RCC 7860 (cell line): ENCODE data around the gene PHAF1.

Source experiments
- DNase-seq: peaks from one replicate; pipeline ENCODE4 v3.0.0-alpha.2; 2015; ENCODE audit warnings: low spot score
- FAIRE-seq: peaks from 2 replicates; lab custom pipeline; 2012; peaks lifted over from hg19 to GRCh38; lab: Jason Lieb, UNC

The PHAF1 gene

DNA sequence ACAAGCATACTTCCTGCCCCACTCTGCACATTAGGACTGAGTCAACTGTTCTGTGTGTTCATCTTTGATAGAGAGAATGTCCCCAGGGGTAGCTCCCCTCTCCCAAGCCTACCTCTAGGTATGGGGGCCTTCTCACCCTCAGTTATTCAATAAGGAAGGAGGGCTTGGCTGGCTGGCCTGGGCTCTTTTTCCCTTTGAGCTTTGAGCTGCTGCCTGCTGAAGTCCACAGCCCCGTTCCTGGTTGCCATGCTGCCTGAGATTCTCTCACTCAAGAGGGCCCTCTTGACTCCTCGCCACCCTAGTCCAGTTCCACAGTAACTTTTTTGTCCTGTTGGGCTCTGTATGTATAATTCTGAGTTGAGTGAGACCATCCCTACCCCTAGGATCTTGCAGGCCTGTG lies 36.0 kb downstream of the PHAF1 start:
- DNase-seq, result no peak
- no peak for FAIRE-seq

DNA sequence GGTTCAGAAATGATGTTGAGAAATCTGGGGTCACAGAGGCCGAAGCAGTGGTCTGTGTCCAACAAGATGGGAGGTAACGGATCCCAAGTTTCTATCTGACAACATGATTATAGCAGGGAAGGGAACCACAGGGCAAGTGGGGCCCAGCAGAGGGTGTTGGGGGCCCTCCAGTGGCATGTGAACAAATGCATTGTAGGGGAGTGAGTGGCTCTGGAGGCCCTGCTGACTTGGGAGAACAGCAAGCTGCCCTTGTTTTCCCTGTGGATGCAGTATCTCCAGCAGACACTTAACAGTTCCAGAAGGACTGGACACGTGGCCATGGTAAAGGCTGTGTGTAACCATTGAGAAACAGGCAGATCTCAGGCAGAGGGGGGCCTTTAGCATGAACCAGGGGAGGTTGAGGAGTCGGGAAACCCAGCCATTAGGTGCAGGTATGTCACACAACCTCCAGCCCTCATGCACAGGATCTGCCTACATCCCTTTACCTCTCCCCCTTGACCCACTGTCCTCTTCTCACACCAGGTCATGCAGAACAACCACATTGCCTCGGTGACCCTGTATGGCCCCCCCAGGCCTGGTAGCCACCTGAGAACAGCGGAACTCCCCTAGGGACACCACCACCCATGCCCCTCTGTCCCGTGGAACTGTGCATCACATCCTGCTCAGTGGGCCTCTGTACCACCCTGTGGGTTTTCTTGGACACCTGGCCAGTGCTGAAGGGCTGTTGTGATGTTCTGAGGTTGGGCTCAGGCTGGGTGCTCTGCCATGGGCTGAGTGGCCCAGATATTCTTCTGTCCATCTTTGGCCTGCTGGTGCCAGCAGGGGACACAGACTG lies 37.0 kb downstream of the PHAF1 start:
- FAIRE-seq (no peak), DNase-seq (no peak)

DNA sequence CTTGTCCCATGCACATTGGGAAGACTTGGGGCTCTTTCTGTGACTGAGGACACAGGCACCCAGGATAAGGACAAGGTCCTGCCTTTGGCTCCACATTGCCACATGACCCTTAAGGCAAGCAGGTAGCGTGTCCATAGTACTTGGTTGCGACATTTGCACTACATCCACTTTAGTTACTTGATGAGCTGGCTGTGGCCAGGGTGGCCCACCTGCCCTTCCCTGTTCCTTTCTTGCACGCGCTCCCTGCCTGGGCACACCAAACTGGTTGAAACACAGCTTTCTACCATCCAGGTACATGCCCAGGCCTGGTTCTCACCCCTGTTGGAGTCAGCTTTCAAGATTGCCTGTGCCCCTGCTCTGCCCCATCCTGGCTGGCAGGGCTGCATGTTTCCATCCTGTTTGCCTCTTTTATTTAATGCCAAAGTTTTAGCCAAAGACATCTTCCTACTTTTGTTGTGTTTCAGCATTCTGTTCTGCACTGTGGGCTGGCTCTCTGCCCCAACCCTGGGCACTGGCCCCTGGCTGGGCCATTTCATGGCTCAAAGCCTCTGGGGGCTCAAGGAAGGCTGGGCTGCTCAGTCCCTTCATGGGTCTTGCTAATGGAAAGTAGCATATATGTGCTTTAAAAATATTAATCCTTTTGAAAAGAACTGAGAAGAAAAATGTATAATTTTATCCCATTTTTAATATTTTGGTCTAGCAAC lies 37.8 kb downstream of the PHAF1 start:
- DNase-seq, result no peak
- FAIRE-seq, result no peak

DNA sequence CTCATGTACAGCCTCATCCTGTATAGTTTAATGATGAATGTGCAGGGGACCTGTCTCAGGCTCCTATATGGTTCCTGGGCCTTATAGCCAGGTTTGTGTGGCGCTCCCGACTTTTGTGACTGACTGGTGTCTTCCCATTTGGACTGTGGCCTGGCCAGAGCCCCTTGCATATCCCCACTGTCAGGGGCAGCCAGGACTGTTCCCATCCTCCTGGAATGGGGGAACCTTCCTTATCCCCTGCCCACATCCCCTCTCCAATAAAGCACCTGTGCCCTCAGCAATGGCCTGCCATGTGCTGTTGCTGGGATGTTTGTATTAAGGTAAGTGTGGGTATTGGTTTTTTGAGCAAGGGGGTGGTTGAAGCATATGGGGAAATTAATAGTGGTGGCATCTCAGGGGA lies 38.5 kb downstream of the PHAF1 start:
- FAIRE-seq, result no peak
- no peak for DNase-seq

DNA sequence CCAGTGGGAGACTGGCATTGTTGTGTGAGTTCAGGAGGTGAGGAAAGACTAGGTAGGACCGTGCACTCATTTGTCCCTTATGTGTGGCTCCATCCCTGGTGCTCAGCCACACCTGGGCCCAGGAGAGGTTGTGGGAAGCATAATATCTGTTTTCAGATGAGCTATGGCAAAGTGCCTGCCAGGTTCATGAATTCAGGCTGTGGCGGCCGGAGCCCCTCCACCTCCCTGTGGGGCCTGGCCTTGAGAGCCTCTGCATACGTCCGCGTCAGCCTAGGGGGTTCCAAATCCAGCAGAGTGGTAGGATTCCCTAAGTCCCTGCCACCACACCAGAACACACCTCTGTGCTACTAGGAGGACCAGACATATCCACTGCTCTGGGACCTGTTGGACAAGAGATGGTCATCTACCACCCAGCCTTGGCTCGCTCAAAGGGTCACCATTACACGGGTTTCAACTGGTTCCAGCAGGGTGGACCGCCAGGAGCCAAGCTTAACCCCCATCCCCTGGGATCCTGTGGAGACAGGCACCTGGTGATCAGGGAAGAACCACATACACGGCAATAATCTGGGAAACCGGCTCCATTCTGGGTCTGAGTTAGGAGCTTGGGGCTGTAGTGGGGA lies 39.0 kb downstream of the PHAF1 start:
- DNase-seq (no peak), FAIRE-seq (no peak)

DNA sequence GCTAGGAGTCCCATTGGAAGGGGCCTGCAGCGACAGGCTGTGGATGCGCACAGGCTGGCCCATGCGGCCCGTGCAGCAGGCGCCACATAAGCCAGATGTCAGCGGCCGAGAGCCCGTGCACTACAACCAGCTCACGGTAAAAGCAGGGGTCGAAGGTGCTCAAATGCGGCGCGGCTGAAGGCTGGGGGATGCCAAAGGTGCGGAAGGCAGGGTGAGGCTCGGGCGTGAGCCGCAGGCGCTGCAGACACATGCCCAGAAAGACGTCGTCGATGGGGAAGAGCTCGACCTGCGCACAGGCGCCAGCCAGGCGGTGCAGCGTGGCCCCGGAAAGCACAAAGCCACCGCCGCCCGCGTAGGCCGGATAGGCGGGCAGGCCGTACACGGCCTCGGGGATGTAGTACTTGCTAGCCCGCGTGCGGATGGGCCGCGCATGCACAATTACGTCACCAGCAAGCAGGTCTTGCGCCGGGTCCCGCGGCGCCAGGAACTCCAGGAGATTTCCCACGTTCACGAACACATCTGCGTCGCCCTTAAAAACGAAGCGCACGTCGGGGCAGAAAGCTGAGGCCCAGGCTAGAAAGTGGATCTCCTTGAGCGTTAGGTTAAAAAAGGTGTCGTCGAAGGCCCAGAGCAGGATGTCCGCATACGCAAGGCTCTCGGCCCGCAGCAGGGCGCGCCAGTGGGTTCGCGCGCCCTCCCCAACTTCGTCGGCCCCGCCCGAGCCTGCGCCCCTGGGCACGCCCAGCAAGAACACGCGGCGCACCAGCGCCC lies 39.7 kb downstream of the PHAF1 start:
- FAIRE-seq, result no peak
- no peak for DNase-seq

DNA sequence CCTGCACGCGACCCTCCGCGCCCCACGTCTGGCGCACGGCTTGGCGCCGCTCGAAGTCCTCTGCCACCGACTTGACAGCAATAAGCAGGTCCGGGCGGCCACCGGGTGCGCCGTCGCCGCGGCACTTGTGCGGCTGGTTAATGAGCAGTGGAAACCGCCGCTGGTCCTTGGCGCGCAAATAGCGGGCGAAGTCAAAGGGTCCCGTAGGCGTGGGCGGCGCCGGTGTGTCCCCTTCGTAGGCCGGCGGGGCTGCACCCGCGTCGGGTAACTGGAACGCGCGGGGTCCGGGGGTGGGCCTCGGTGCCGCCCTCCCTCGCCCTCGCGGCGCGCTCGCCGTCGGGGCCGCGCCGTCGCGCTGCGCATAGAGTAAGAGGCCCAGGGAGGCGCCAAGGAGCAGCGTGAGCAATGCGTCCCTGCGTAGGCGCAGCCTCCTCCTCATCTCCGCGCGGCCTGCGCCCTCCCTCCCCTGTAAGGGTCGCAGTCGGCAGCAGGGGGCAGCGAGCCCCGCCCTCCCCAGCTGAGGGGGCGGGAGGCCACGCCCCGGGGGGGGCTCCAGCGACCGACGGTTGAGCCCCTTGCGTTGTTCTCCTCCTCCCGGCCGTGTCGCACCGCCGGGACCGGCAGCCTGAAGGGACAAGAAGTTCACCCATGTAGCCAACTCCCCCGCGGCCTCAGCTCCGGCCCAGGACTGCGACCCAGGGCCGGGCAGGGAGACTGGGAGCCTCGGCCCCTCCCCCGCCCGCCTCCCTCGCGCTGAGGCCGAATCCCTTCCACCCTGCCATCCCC lies 40.5 kb downstream of the PHAF1 start:
- DNase-seq, result no peak
- FAIRE-seq, result no peak

DNA sequence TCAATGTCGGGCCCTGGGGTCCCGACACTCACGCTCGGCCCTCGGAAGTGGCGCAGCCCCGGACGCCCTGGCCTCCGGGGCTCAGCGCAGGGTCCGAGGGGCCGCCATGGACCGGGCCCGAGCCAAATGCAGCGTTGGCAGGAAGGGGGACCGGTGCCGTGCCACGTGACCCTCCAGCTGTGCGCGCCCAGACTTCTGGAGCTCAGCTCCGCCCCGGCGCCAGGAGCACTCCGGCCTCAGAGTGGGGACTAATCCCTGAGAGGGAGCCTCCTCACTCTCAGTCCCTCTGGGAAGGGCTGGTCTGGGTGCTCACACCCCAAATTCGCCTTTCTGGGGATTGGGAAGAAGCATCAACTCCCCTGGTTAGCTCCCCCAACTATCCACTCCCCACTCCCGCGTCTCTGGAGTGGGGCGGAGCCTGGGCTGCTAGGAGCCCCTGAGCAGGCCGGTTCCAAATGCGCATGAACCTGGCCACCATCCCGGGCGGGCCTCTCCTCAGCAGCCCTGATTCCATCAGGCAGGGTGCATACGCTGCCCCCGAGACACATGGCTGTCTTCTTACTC lies 41.2 kb downstream of the PHAF1 start, which contains the start of gene B3GNT9:
Gene B3GNT9, minus strand, starts transcription at position 166 of the 564 bp plus-strand sequence. CDS start 513 bp downstream, outside the sequence.
- DNase-seq (no peak), FAIRE-seq (no peak)

DNA sequence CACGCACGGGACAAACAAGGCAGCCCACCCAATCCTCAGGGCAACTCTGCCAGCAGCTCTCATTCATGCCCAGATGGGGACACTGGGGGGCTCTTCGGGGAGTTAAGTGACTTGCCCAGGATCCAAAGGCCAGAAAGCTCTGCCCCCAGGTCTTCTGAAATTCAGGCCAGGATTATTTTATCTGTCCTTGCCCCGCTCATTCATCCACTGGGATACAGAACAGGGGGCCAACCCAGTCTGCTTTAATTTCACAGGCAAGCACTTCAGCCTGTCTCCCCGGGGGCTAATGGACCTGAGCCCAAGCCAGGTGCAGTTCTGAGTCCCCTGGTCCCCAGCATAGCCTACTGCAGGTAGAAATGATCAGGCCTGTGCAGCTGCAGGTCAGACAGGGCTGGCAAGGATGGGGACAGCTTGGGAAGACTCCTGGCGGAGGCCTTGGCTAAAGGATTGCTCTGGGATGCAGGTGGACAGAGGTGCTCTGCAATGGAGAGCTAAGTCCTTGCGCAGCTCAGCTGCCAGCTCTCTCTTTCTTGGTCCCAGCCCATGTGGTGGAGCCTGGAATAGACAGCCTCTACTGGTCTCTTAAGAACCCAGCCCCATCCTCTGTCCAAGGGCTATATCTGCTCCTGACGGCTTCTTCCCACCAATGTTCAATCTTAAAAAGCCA lies 41.8 kb downstream of the PHAF1 start:
- DNase-seq (no peak), FAIRE-seq (no peak)

DNA sequence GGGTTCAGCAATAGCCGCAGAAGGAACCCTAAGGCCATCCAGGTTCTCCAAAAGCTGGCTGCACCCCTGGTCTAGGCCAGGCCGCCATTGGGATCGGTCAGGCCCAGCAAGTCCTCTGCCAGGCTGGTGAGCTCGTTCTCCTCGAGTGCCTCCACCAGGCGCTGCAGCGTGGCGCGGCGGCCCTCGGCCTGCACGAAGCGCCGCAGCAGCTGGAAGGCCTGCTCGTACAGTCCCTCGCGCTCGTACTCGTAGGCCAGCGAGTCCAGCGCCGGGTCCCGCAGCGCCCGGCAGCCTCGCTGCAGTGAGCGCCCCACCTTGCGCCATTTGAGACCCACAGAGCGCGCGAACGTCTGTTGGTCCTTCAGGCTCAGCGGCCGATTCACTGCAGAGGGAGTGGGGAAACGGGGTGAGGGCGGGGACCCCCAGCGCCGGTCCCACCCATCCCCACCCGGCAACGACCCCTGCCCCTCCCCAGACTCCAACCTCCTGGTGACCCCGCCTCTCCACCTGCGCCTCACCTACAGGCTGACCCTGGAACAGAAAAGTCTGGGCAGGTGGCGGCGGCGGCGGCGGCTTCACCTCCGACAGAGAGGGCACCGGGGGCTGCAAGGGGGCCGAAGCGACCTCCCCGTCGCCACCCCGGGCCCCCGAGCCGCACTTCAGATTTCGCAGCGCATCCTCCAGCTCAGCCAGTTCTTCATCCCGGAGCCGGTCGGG lies 45.0 kb downstream of the PHAF1 start:
- FAIRE-seq (no peak), DNase-seq (no peak)

DNA sequence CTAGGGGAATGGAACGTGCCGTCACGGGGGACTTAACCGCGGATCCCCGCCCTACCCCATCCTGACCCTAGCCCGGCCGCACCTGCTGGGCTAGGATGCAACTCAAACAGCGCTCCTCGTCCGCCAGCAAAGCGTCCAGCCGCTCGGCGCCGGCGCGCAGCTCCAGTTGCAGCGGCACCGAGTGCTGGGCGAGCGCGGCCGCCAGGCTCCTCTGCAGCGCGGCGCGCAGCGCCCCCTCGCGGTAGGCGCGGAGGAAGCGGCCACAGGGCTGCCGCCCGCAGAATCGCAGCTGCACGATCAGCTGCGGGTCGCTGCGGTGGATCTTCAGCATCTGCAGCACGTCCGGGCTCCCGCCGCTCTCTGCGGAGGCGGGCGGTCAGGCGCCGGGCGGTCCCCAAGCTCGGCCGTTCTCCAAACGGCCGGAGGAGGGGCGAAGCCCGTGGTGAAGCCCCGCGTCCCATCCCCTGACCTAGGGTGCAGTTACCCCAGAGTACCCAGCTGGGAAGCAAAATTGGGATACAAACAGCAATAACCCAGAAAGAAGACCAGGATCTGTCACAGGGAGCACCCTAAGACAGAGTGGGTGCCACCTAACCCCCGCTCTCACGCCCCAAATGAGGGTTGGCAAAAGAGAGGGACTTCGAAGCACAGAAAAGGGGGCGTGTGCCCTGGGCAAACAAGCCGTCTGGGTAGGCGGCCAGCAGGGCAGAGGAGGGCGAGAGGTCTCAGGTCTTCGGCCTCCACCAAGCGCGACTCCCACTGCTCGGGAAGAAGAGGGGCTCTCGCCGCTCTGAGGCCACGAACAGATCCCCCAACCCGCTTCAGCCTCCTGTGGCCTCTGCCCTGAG lies 45.8 kb downstream of the PHAF1 start:
- DNase-seq (peak; percentile 27), FAIRE-seq (no peak)

DNA sequence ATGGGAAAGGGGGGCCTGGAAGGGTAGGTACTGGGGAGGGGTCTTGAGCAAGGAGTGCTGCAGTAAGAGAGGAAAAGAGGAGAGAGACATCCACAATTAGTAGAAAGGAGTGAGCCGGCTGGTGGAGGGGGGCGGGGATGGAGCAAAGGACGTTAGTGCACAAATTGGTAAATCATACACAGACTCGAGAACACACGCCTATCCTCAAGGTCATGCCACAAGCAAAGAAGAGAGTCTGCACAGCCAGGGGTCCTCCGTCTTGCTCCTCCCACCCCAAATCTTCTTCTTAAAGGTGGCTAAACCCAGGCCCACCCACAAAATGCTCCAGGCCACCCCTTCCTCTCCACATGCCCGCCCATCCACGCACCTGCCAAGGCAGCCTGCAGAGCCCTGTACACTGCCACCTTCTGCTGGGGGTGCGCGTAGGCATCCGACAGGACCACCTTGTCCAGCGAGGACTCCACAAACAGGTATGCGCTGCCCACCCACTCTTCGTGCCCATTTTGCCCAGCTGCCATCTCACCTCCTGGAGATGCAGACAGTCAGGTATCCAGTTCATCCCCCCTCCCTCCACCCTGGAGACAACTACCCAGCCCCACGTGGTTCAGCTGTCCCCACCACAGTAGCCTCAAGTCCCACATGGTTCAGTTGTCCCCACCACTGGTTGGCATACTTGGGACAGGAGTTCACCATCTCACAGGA lies 46.6 kb downstream of the PHAF1 start:
- no peak for DNase-seq
- FAIRE-seq, result no peak

DNA sequence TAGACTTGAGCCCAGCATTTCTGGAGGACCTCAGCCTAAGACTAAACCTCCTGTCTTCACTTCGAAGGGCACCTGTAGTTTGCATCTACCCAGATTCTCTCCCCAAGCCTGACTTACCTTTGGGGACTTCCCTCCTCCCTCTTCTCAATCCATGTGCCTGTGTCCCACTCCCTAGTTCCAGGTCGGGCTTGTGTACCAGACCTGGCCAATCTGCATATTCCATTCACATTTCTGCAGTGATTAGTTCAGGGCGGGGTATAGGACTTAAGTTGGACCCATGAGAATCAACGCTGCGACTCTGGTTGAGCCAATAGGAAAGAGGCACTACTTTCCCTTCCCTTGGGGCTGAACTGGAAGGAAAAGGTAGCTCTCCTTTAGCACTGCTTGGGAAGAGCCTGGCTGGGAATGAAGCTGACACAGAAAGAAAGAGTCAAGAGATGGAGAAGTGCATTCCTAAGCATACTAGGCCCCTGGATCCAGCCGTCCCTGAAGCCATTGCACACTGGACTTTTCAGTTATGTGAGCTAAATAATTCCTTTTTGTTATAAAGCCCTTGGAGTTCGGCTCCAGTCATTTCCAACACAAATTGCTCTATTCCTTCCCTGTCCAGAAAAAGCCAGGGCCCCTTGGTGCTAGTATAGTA lies 47.5 kb downstream of the PHAF1 start:
- DNase-seq (no peak), FAIRE-seq (no peak)

DNA sequence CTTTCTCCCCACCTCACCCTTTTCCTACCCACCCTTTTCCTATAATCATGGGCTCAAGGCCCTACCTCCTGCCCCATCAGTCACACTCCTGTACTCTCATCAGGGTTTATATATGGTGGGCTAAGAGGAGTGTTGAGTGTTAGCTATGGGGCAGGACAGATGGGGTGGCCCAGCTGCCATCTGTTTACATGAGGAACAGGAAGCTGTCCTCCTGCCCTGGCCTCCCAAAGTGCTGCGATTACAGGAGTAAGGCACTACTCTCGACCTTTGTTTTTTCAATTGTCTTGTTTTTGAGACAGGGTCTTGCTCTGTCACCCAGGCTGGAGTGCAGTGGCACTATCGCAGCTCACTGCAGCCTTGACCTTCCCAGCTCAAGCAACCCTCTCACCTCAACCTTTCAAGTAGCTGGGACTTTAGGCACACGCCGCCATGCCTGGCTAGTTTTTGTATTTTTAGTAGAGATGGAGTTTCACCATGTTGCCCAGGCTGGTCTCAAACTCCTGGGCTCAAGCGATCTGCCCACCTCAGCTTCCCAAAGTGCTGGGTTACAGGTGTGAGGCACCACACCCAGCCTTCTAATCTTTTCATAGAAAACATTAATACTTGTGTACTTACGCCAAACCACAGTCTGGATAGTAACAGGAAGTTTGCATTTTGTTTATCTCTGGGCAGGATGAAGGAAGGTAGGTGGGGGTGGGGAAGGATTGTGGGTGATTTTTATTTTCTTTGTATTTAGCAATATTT lies 48.3 kb downstream of the PHAF1 start:
- FAIRE-seq (no peak), DNase-seq (no peak)

DNA sequence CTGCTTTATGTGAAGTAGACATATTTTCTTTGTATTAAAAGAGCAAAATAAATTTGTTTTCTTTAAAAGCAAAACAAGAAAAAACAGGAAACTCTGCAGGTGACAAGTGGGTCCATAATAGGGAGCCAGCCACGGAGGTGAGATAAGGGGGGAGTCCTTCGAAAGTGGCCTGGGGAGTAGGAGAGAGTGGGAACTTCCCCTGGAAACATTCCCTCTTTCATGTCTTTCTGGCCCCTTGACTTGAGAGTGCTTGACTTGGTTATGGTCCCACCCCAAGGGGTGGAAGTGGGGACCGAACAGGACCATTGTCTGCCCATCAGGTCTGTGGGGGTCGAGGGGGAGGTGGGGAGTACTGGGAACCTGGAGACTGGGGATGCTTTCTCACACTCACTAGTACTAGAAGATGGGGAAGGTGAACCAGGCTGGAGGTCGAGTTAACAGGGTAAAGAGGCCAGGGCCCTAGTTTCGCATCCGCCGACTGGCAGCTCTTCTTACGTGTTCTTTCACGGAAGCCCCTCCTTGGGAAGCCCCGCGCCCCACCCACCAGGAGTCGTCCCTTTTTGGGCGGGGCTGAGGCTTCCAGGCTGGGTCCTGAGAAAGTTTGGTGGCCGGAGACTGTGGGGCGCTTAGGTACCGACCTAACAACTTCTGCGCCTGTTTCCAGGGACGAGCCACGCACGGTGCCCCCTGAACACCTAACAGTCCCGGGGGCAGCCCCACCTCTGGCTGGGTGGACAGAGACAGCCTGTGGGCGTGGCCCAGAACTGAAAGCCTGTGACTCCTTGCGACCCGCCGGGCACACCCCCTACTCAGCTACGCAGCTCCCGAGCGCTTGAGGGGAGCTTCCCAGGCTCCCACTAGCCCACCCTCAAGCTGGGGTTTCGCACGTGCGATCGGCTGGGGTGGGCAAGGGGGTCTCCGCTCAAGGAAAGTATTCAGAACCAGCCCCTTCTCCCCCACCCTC lies 49.2 kb downstream of the PHAF1 start:
- DNase-seq, result no peak
- no peak for FAIRE-seq
